ENCODE measurements around the gene DOCK9. TPM values are rescaled to one million over a fixed set of nuclear protein-coding genes. Genes with fewer than 3 reads are reported as not detected.

Gene DOCK9
- total and polyA plus RNA-seq, 2 donors from 2014 or later, result 14.0 to 125 TPM

DNA sequence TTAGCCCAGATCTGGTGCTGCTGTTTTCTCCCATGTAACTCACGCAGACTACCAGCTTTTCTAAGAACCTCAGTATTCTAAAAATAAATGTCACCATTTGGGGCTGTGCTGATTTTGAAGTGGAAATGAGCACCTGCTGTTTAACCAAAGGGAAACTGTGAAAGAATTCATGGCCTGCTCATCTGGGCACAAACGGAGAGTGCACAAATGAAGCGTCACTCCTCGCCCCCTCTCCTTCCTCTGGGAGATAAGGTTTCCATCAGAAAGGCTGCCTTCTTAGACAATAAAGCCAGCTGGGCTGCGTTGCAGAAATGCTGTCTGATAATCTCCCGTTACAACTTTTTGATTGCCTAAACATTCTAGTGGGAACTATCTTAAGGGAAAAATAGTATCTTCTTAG is 151.7 kb downstream of the DOCK9 start:
- H3K4me1 ChIP-seq (ENCODE audit: control insufficient read depth in 2 of 3, insufficient read depth in 2 of 3, low read depth in 1 of 3, low read length in 3 of 3), result peaks cover 0 to 17% (median 15%) of the 10 kb centered on the region in 3 donors
- no peaks in the 10 kb centered on the region for H3K9me3 ChIP-seq (ENCODE audit: control insufficient read depth in 2 of 3, insufficient read depth in 1 of 3, low read length in 3 of 3)
- no peak for FAIRE-seq
- no peaks in the 10 kb centered on the region for H3K27me3 ChIP-seq (ENCODE audit: control insufficient read depth, insufficient read depth, low read length)
- H3K9ac ChIP-seq (ENCODE audit: low read length in 3 of 3), result no peak overlapping the region
- H3K36me3 ChIP-seq (ENCODE audit: control insufficient read depth in 2 of 3, insufficient read depth in 3 of 3, low read length in 3 of 3), result peaks cover 0 to 14% (median 2%) of the 10 kb centered on the region in 3 donors
- H3K27ac ChIP-seq (ENCODE audit: low read depth in 2 of 2, low read length in 2 of 2), result no peak overlapping the region
- no peak for TF ChIP-seq CTCF (IDR thresholded peaks at IDR 0.05; ENCODE audit: borderline replicate concordance, extremely low read depth, insufficient read depth)
- peak in 3 of 5 donors; percentile 39 to 71 (median 59) for DNase-seq
- no peak overlapping the region for H3K4me3 ChIP-seq (ENCODE audit: low read length in 3 of 3)
- intact Hi-C loops (cut with DNase I), result no loop called here

- Histone ChIP-seq H3K27me3 (ENCODE audit: control insufficient read depth, insufficient read depth, low read length) (no peaks in the 10 kb centered on the region), H3K36me3 (ENCODE audit: control insufficient read depth in 2 of 3, insufficient read depth in 3 of 3, low read length in 3 of 3) (peaks cover 0 to 14% (median 2%) of the 10 kb centered on the region in 3 donors), H3K9ac (ENCODE audit: low read length in 3 of 3) (no peak overlapping the region), H3K9me3 (ENCODE audit: control insufficient read depth in 2 of 3, insufficient read depth in 1 of 3, low read length in 3 of 3) (no peaks in the 10 kb centered on the region), H3K27ac (ENCODE audit: low read depth in 2 of 2, low read length in 2 of 2) (no peak overlapping the region), H3K4me1 (ENCODE audit: control insufficient read depth in 2 of 3, insufficient read depth in 2 of 3, low read depth in 1 of 3, low read length in 3 of 3) (peaks cover 0 to 22% (median 17%) of the 10 kb centered on the region in 3 donors), H3K4me3 (ENCODE audit: low read length in 3 of 3) (no peak overlapping the region)
- no peak for TF ChIP-seq CTCF (IDR thresholded peaks at IDR 0.05; ENCODE audit: borderline replicate concordance, extremely low read depth, insufficient read depth)
- intact Hi-C loops (cut with DNase I), result no loop called here
- FAIRE-seq (no peak), DNase-seq (peak in 1 of 5 donors; percentile 30)
Observed at GRCh38 chr13:98825659-98826058, 152.2 kb downstream of the DOCK9 start.

DNA sequence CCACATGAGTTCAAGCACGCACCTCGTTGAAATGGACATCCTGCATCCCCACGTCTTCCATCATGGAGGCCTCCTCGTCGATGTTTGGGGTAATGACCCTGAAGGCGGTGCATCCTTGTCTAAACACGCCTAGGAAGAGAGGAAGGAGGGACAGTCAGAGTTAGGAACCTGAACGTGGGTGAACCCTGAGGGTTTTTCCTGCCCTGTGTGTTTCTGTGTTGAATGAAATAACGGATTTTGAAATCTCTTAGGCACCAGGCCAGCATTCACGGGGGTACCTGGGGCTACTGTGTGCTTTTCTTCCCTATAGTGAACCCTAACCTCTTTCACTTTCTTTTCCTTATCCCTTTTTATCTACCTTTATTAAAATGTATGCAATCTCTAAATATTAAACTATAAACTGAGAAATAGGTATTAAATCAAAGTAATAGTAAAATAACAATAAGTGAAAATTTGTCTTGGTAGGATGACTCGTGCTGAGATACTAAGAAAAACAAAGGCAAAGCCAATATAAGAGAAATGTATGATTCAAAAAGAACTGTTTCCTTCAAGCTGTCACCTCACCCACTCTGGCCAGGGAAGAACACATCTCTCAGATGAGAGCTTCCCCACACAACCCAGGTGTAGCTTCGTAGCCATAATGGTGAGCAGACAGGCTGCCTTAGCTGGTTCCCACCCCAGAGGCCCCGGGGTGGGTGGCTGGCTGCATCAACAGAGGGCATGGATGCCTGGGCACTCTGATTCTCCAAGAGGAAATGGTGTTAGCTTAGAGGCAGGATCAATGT is 153.3 kb downstream of the DOCK9 start:
- H3K4me3 ChIP-seq (ENCODE audit: low read length in 3 of 3), result no peak overlapping the region
- no peak for TF ChIP-seq CTCF (IDR thresholded peaks at IDR 0.05; ENCODE audit: borderline replicate concordance, extremely low read depth, insufficient read depth)
- peaks cover 0 to 26% (median 17%) of the 10 kb centered on the region in 3 donors for H3K4me1 ChIP-seq (ENCODE audit: control insufficient read depth in 2 of 3, insufficient read depth in 2 of 3, low read depth in 1 of 3, low read length in 3 of 3)
- no peak for DNase-seq
- H3K9ac ChIP-seq (ENCODE audit: low read length in 3 of 3), result no peak overlapping the region
- no peaks in the 10 kb centered on the region for H3K27me3 ChIP-seq (ENCODE audit: control insufficient read depth, insufficient read depth, low read length)
- intact Hi-C loops (cut with DNase I), result no loop called here
- no peaks in the 10 kb centered on the region for H3K9me3 ChIP-seq (ENCODE audit: control insufficient read depth in 2 of 3, insufficient read depth in 1 of 3, low read length in 3 of 3)
- no peak for FAIRE-seq
- H3K27ac ChIP-seq (ENCODE audit: low read depth in 2 of 2, low read length in 2 of 2), result no peak overlapping the region
- peaks cover 0 to 14% (median 2%) of the 10 kb centered on the region in 3 donors for H3K36me3 ChIP-seq (ENCODE audit: control insufficient read depth in 2 of 3, insufficient read depth in 3 of 3, low read length in 3 of 3)

Data from kidney (tissue), 14 donors.